Dermis lymphatic vessel endothelial cell (primary cell): ENCODE measurements around the gene PLEKHD1. TPM values are rescaled to one million over a fixed set of nuclear protein-coding genes. Genes with fewer than 3 reads are reported as not detected.

Experiments
- total RNA-seq: library from RNA; depleted of rRNA; stranded (reverse); fragments of >200 nt; gene quantifications from 2 replicates; pipeline ENCODE4 v1.2.1, GENCODE V29; 2014

Gene PLEKHD1
- total RNA-seq = under 0.01 TPM in 2 replicates

GRCh38 chr14:69484444-69485314 lies at the start of gene PLEKHD1:
TSS of gene PLEKHD1 (plus strand) at chr14:69484728. CDS start at chr14:69484966, 238 bp downstream.

GRCh38 chr14:69574263-69574953 lies 89.9 kb downstream of the PLEKHD1 start, which contains the start of gene CCDC177:
TSS of gene CCDC177 (minus strand) at chr14:69574871. CDS start at chr14:69573622, 1,249 bp downstream.

Other genes with a start within 250 kb of the PLEKHD1 start
- not detected in 2 replicates for gene GALNT16, start 224.6 kb upstream of the PLEKHD1 start, total RNA-seq
- 235 and 319 TPM in 2 replicates for gene ERH, start 86.4 kb upstream of the PLEKHD1 start, total RNA-seq
- gene SLC39A9, start 86.0 kb upstream of the PLEKHD1 start, total RNA-seq = 123 and 124 TPM in 2 replicates
- gene CCDC177, start 90.1 kb downstream of the PLEKHD1 start, total RNA-seq = not detected in 2 replicates
- 10.8 and 10.9 TPM in 2 replicates for gene SUSD6, start 126.9 kb downstream of the PLEKHD1 start, total RNA-seq